ENCODE results near the gene ULK3.

DNA sequence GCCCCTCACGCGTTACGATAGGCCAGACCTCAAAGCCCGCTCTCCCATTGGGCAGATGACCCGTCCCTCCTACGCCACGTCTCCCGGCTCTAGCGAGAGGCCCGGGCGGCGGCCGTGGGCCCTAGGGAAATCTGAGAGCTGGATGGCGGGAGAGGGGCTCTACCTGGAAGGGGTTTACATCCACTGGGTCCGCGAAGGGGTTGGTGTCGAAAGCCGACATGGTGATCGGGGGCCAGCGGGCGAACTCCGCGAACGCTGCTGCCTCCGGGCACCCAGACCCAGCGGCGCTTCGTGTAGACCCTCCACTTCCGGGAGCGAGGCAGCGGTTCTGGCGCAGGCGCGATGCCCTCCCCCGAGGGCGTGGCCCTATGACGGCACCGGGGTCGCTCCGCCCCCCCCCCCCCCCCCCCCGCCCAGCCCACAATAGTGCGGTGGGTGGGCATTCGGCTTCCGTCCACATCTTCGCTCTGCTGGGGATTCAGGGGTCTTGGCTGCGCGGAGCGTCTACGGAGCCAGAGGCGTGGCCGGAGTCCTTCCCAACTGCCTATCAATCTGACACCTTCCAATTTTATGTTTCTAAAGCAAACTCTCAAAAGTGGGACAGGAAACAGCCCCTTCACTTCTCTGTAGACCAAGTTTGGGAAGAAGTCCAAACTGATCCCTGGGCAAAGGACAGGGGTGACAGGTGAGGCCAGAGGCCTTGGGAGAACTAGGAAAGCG is 30.2 kb upstream of the ULK3 start, which contains the start of gene SCAMP2:
- TF ChIP-seq CTCF (tag by site-specific recombination; IDR thresholded peaks at IDR 0.05) (no peak), ZNF677 (tag by site-specific recombination; IDR thresholded peaks at IDR 0.05) (no peak), PATZ1 (tag by site-specific recombination; IDR thresholded peaks at IDR 0.05) (peak; percentile 62), SETDB1 (IDR thresholded peaks at IDR 0.05; ENCODE audit: insufficient read length, low read length) (no peak), BCL11A (tag by site-specific recombination; IDR thresholded peaks at IDR 0.05; ENCODE audit: low read depth) (no peak), ZSCAN18 (tag by site-specific recombination; IDR thresholded peaks at IDR 0.05) (no peak), ZNF558 (tag by site-specific recombination; IDR thresholded peaks at IDR 0.05) (no peak), ZNF514 (tag by site-specific recombination; IDR thresholded peaks at IDR 0.05) (no peak), ZNF121 (tag by site-specific recombination; IDR thresholded peaks at IDR 0.05) (no peak), YY1 (tag by site-specific recombination; IDR thresholded peaks at IDR 0.05) (no peak), ZNF23 (tag by site-specific recombination; IDR thresholded peaks at IDR 0.05; ENCODE audit: borderline replicate concordance) (no peak)
- TF ChIP-seq, protein P1, sequence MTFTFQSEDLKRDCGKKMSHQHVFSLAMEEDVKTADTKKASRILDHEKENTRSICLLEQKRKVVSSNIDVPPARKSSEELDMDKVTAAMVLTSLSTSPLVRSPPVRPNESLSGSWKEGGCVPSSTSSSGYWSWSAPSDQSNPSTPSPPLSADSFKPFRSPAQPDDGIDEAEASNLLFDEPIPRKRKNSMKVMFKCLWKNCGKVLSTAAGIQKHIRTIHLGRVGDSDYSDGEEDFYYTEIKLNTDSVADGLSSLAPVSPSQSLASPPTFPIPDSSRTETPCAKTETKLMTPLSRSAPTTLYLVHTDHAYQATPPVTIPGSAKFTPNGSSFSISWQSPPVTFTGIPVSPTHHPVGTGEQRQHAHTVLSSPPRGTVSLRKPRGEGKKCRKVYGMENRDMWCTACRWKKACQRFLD (tag by site-specific recombination; IDR thresholded peaks at IDR 0.05) = no peak
- TF ChIP-seq, protein P2, sequence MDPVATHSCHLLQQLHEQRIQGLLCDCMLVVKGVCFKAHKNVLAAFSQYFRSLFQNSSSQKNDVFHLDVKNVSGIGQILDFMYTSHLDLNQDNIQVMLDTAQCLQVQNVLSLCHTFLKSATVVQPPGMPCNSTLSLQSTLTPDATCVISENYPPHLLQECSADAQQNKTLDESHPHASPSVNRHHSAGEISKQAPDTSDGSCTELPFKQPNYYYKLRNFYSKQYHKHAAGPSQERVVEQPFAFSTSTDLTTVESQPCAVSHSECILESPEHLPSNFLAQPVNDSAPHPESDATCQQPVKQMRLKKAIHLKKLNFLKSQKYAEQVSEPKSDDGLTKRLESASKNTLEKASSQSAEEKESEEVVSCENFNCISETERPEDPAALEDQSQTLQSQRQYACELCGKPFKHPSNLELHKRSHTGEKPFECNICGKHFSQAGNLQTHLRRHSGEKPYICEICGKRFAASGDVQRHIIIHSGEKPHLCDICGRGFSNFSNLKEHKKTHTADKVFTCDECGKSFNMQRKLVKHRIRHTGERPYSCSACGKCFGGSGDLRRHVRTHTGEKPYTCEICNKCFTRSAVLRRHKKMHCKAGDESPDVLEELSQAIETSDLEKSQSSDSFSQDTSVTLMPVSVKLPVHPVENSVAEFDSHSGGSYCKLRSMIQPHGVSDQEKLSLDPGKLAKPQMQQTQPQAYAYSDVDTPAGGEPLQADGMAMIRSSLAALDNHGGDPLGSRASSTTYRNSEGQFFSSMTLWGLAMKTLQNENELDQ (tag by site-specific recombination; IDR thresholded peaks at IDR 0.05; ENCODE audit: low read depth) = no peak
